A549 (cell line): Measurements from ENCODE around the gene IL21. TPM values are rescaled to one million over a fixed set of nuclear protein-coding genes. Genes with fewer than 3 reads are reported as not detected.

ENCODE experiments used
- ATAC-seq, 2 experiments: fragments of 200-7000 bp in 1 of 2; fragments of >200 bp in 1 of 2; cut with Nextera tagmentation in 1 of 2; cut with Tn5 transposase in 1 of 2; 3 replicates each; pipeline versions ENCODE4 v1.8.0 to v1.9.1; 2018 to 2020; ENCODE audit warnings: mild to moderate bottlenecking in 1 of 2, moderate library complexity in 1 of 2
- CTCF ChIA-PET: fragments of 300-600 bp; sonication (Branson Sonifier 250); formaldehyde crosslinking; extraction: SDS; loops from one replicate; lab custom pipeline; 2021; ENCODE audit warnings: antibody characterized with exemption, inconsistent platforms; lab: Yijun Ruan, JAX
- POLR2A ChIA-PET: fragments of 350-600 bp; formaldehyde crosslinking; extraction: SDS; loops from one replicate; lab custom pipeline; 2021; ENCODE audit warnings: antibody characterized with exemption, inconsistent platforms; lab: Yijun Ruan, JAX
- DNase-seq, 2 experiments: peaks; one replicate each; pipeline versions ENCODE4 v3.0.0 to v3.0.0-alpha.2; 2011 to 2016; ENCODE audit warnings: low read depth in 1 of 2, low spot score in 1 of 2
- FAIRE-seq: peaks from 2 replicates; lab custom pipeline; 2011; peaks lifted over from hg19 to GRCh38; lab: Jason Lieb, UNC
- H3K27ac ChIP-seq, 2 experiments: fragments of >200 bp; sonication (Bioruptor Twin); formaldehyde crosslinking; 3 replicates each; pipeline ENCODE4 v1.5.1; 2016 to 2017
- H3K4me1 ChIP-seq: fragments of >200 bp; sonication (Bioruptor Twin); formaldehyde crosslinking; 3 replicates; pipeline ENCODE4 v1.6.1; 2016
- H3K4me2 ChIP-seq: fragments of >200 bp; sonication (Bioruptor Twin); formaldehyde crosslinking; 3 replicates; pipeline ENCODE4 v1.6.1; 2016
- H3K4me3 ChIP-seq: fragments of >200 bp; sonication (Bioruptor Twin); formaldehyde crosslinking; 3 replicates; pipeline ENCODE4 v1.5.1; 2016
- H3K9me3 ChIP-seq: fragments of >200 bp; sonication (Bioruptor Twin); formaldehyde crosslinking; 3 replicates; pipeline ENCODE4 v1.6.1; 2016
- ATOH8 ChIP-seq: fragments of 250-450 bp; sonication (Bioruptor Pico); IDR thresholded peaks from 2 replicates; pipeline ENCODE4 v1.5.0; 2020; ENCODE audit warnings: low read depth, mild to moderate bottlenecking, moderate library complexity
- BCL3 ChIP-seq: fragments of >200 bp; sonication (Bioruptor Twin); formaldehyde crosslinking; IDR thresholded peaks from 3 replicates; pipeline ENCODE4 v1.6.1; 2016
- BHLHE40 ChIP-seq: IDR thresholded peaks from 2 replicates; pipeline ENCODE4 v1.6.1; 2012; ENCODE audit warnings: low read depth, low read length, inconsistent platforms
- CBX8 ChIP-seq: fragments of 200-600 bp; sonication (generic); IDR thresholded peaks from 2 replicates; pipeline ENCODE4 v1.6.1; 2016
- CHD4 ChIP-seq: fragments of 200-600 bp; sonication (generic); IDR thresholded peaks from 2 replicates; pipeline ENCODE4 v1.6.1; 2016; ENCODE audit warnings: antibody characterized with exemption, mild to moderate bottlenecking, borderline replicate concordance
- CTCF ChIP-seq: fragments of >200 bp; sonication (Bioruptor Twin); formaldehyde crosslinking; IDR thresholded peaks from 3 replicates; pipeline ENCODE4 v1.5.1; 2016
- E2F6 ChIP-seq: IDR thresholded peaks from 2 replicates; pipeline ENCODE4 v1.6.1; 2012; ENCODE audit warnings: low read depth, borderline replicate concordance
- ELK1 ChIP-seq: fragments of 150-350 bp; IDR thresholded peaks from 2 replicates; pipeline ENCODE4 v1.6.1; 2014; ENCODE audit warnings: low read depth, mild to moderate bottlenecking, low read length
- EP300 ChIP-seq, 2 experiments: fragments of >200 bp; sonication (Bioruptor Twin); formaldehyde crosslinking; IDR thresholded peaks; 2 replicates in 1 of 2; 3 replicates in 1 of 2; pipeline ENCODE4 v1.6.1; 2016 to 2017
- FOSL2 ChIP-seq, 2 experiments: fragments of 450-650 bp in 1 of 2; fragments of >200 bp in 1 of 2; sonication (Bioruptor Twin) in 1 of 2; formaldehyde crosslinking; IDR thresholded peaks; 2 replicates each; pipeline versions ENCODE4 v1.5.0 to v1.6.1; 2016 to 2020; ENCODE audit warnings: mild to moderate bottlenecking in 1 of 2, moderate library complexity in 1 of 2
- GATA3 ChIP-seq: IDR thresholded peaks from 2 replicates; pipeline ENCODE4 v1.6.1; 2012; ENCODE audit warnings: borderline replicate concordance
- HMGXB4 ChIP-seq: fragments of 250-450 bp; sonication (Bioruptor Pico); IDR thresholded peaks from 2 replicates; pipeline ENCODE4 v1.5.0; 2021; ENCODE audit warnings: mild to moderate bottlenecking, moderate library complexity, borderline replicate concordance
- HOXA7 ChIP-seq: fragments of 250-450 bp; sonication (Bioruptor Pico); IDR thresholded peaks from 2 replicates; pipeline ENCODE4 v1.5.0; 2020; ENCODE audit warnings: mild to moderate bottlenecking, moderate library complexity
- HOXB13 ChIP-seq: fragments of 250-450 bp; sonication (Bioruptor Pico); IDR thresholded peaks from 2 replicates; pipeline ENCODE4 v1.5.0; 2020; ENCODE audit warnings: low read depth, mild to moderate bottlenecking, moderate library complexity
- MAZ ChIP-seq: fragments of 150-350 bp; IDR thresholded peaks from 2 replicates; pipeline ENCODE4 v1.6.1; 2014; ENCODE audit warnings: antibody characterized with exemption, low read depth, low read length, borderline replicate concordance
- NPAS2 ChIP-seq: fragments of 250-450 bp; sonication (Bioruptor Pico); IDR thresholded peaks from 2 replicates; pipeline ENCODE4 v1.8.0; 2022; ENCODE audit warnings: mild to moderate bottlenecking, moderate library complexity, borderline replicate concordance
- NR3C1 ChIP-seq: fragments of >200 bp; sonication (Bioruptor Twin); formaldehyde crosslinking; IDR thresholded peaks from 3 replicates; pipeline ENCODE4 v1.6.1; 2017
- PBX3 ChIP-seq: IDR thresholded peaks from 2 replicates; pipeline ENCODE4 v1.6.1; 2012
- RCOR1 ChIP-seq: fragments of 150-350 bp; IDR thresholded peaks from 2 replicates; pipeline ENCODE4 v1.6.1; 2014; ENCODE audit warnings: antibody characterized with exemption, low read length, low read depth
- REST ChIP-seq: fragments of 200-600 bp; sonication (generic); IDR thresholded peaks from 2 replicates; pipeline ENCODE4 v1.6.1; 2016; ENCODE audit warnings: antibody characterized with exemption, mild to moderate bottlenecking, moderate library complexity
- RFX5 ChIP-seq: fragments of 450-650 bp; IDR thresholded peaks from 2 replicates; pipeline ENCODE4 v1.7.1; 2014; ENCODE audit warnings: antibody characterized with exemption, mild to moderate bottlenecking, moderate library complexity
- SREBF2 ChIP-seq: fragments of 450-650 bp; IDR thresholded peaks from 2 replicates; pipeline ENCODE4 v1.6.1; 2014; ENCODE audit warnings: mild to moderate bottlenecking, moderate library complexity
- ZC3H11A ChIP-seq: fragments of 450-650 bp; IDR thresholded peaks from 2 replicates; pipeline ENCODE4 v1.6.1; 2014; ENCODE audit warnings: antibody characterized with exemption, mild to moderate bottlenecking
- ZFP36 ChIP-seq: fragments of 450-650 bp; IDR thresholded peaks from 2 replicates; pipeline ENCODE4 v1.6.1; 2014; ENCODE audit warnings: borderline replicate concordance; ENCODE audit not compliant: partially characterized antibody
- WGBS: methylation state at CpG from one replicate; pipeline ENCODE4 v1.1.6; 2017; ENCODE audit errors: missing lambda C conversion rate; 5-methylcytosine and 5-hydroxymethylcytosine counted together
- polyA plus RNA-seq, 4 experiments: library from polyadenylated mRNA; depleted of rRNA in 3 of 4; stranded (reverse); fragments of >200 nt; fragmentation: RNase III in 1 of 4; extraction: RNeasy Plus Mini Kit Qiagen cat#74134 plus additional on column Dnase treatment in 1 of 4; gene quantifications; 2 replicates in 3 of 4; 3 replicates in 1 of 4; pipeline ENCODE4 v1.2.3, GENCODE V29; 2011 to 2017

The IL21 gene
- polyA plus RNA-seq, 2 of the 4 experiments (the other 2 are of a cell fraction), result not detected

GRCh38 chr4:122623637-122624166 is 2.8 kb upstream of the IL21 start (continued):
- TF ChIP-seq CBX8, result no peak
- TF ChIP-seq ATOH8, result no peak
- TF ChIP-seq MAZ, result no peak
- no peak for TF ChIP-seq RCOR1
- TF ChIP-seq RFX5, result no peak
- TF ChIP-seq PBX3, result no peak

- Histone ChIP-seq H3K4me1 (no peaks in the 10 kb centered on the region), H3K27ac (no peak overlapping the region), H3K4me3 (no peak overlapping the region), H3K9me3 (no peaks in the 10 kb centered on the region), H3K4me2 (no peak overlapping the region)
- 2% methylated on average over 3 of the region's 3 CpGs for WGBS
- TF ChIP-seq REST, result no peak
- TF ChIP-seq NR3C1, result no peak
- no peak for TF ChIP-seq CTCF
- no peak for TF ChIP-seq EP300 (IDR thresholded peaks at IDR 0.05)
- TF ChIP-seq HMGXB4 (CRISPR knock-in tag), result no peak
- no peak for TF ChIP-seq NPAS2 (CRISPR knock-in tag)
- no peak for TF ChIP-seq ZC3H11A
- no peak for TF ChIP-seq ELK1
- TF ChIP-seq BCL3, result no peak
- TF ChIP-seq E2F6, result no peak
- no peak for TF ChIP-seq FOSL2 (IDR thresholded peaks at IDR 0.05)
- no peak for TF ChIP-seq FOSL2 (CRISPR knock-in tag; IDR thresholded peaks at IDR 0.05)
- TF ChIP-seq HOXA7 (CRISPR knock-in tag), result no peak
- TF ChIP-seq ZFP36, result no peak
- no peak for TF ChIP-seq GATA3
- no peak for TF ChIP-seq BHLHE40
- no peak for TF ChIP-seq HOXB13 (CRISPR knock-in tag)
- TF ChIP-seq CBX8, result no peak
- TF ChIP-seq CHD4, result no peak
- no peak for TF ChIP-seq MAZ
- no peak for TF ChIP-seq SREBF2
- ATAC-seq (no peak), FAIRE-seq (no peak), DNase-seq (no peak)
- ChIA-PET CTCF (no interaction called here), POLR2A (no interaction called here)
Measured at GRCh38 chr4:122622400-122622799, 1.5 kb upstream of the IL21 start.
